ENCODE results near the gene SYCP3. TPM values are rescaled to one million over a fixed set of nuclear protein-coding genes. Genes with fewer than 3 reads are reported as not detected.

The SYCP3 gene
- total RNA-seq, 1 donor from 2014 or later: under 0.01 TPM

DNA sequence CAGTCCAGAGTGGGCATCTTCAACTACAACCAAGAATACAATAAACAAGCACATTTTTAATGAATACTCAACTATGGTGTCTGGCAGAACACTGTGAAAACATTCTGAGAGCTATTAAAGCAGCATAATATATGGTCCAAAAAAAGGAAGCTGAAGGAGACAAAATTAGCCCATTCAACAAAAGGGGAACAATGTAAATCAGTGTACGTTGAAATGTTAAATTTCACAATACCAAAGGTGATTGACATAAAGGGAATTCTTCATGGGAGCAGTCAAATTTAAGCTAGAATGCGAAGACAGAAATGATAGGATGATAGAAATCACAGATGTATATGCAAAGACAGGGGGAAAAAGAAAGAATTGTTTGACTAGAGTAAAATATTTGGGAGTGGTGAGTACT is 41.3 kb upstream of the SYCP3 start:
- no peak for TF ChIP-seq CTCF (conservative IDR thresholded peaks at IDR 0.05; ENCODE audit: low read depth, low read length)
- no peak for DNase-seq (ENCODE audit: low read depth)

DNA sequence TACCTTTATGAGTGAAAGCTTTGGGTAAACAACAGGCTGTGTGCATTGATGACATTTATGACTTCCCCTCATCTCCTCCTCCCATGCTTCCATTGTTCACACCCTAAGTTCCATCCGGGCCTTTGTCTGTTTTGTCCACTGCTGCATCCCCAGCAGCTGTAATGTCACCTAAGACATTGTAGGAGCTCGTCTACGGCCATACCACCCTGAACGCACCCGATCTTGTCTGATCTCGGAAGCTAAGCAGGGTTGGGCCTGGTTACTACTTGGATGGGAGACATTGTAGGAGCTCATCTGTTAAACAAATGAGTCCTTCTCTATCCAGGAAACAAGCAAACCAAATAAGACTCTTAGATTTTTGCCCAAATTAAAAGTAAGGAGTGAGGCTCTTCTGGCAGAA is 40.4 kb upstream of the SYCP3 start:
- no peak overlapping the region for H3K4me3 ChIP-seq (ENCODE audit: low read depth, low read length)
- TF ChIP-seq CTCF (conservative IDR thresholded peaks at IDR 0.05; ENCODE audit: low read depth, low read length): no peak

More for the DNA sequence above, 41.3 kb upstream of the SYCP3 start:
- H3K4me3 ChIP-seq (ENCODE audit: low read depth, low read length): no peak overlapping the region

GRCh38 chr12:101779200-101779599 is 39.9 kb upstream of the SYCP3 start:
- no peak overlapping the region for H3K4me3 ChIP-seq (ENCODE audit: low read depth, low read length)
- no peak for TF ChIP-seq CTCF (conservative IDR thresholded peaks at IDR 0.05; ENCODE audit: low read depth, low read length)
- DNase-seq (ENCODE audit: low read depth): no peak

More for the DNA sequence above, 40.4 kb upstream of the SYCP3 start:
- DNase-seq (ENCODE audit: low read depth): no peak

- no peak overlapping the region for H3K4me3 ChIP-seq (ENCODE audit: low read depth, low read length)
- no peak for TF ChIP-seq CTCF (conservative IDR thresholded peaks at IDR 0.05; ENCODE audit: low read depth, low read length)
- DNase-seq (ENCODE audit: low read depth): no peak
Measured at GRCh38 chr12:101777978-101778377, 38.7 kb upstream of the SYCP3 start.

- no peak for TF ChIP-seq CTCF (conservative IDR thresholded peaks at IDR 0.05; ENCODE audit: low read depth, low read length)
- no peak for DNase-seq (ENCODE audit: low read depth)
- no peak overlapping the region for H3K4me3 ChIP-seq (ENCODE audit: low read depth, low read length)
Measured at GRCh38 chr12:101777485-101777884, 38.2 kb upstream of the SYCP3 start.

DNA sequence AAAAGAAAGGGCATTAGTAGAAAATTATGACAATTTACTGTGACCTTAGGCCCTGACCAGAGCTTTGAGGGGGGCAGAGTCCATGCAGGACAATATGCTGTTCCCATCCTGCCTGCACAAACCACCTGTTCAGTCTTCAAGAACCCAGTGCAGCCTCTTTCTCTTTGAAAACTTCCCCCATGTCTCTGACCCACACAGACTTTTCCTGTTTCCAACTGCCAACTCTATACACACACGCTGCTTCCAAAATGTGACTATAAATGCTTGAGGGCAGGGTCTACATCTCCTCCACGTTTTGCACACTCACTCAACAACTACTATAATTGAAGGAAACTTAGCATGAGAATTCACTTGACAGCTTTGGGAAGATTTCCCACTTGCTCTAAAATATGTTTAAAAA is 36.6 kb upstream of the SYCP3 start:
- DNase-seq (ENCODE audit: low read depth): no peak
- no peak for TF ChIP-seq CTCF (conservative IDR thresholded peaks at IDR 0.05; ENCODE audit: low read depth, low read length)
- no peak overlapping the region for H3K4me3 ChIP-seq (ENCODE audit: low read depth, low read length)

DNA sequence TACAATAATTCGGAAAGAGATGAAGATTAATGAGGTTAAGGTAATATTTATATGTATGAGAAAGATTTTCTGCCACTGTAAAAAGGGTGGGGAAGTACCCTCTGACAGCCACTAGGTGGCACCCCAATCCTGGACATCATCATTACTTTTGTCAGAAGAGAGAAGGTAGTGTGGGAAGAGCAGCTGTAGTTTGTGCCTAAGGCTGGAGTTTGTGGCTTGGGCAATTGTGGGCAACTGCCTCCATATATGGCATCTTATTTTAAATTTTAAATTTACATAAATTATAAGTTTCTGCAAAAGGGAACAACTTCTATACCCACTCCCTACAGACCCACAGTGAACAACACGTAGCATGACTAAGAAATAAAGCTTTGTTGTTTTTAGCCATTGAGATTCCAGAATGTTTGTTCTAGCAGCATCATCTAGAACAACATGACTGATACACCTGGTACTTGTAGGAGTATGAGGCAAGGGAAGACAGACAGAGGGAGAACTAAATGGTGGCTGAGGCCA is 34.4 kb upstream of the SYCP3 start:
- TF ChIP-seq CTCF (conservative IDR thresholded peaks at IDR 0.05; ENCODE audit: low read depth, low read length): peak; percentile 95
- DNase-seq (ENCODE audit: low read depth): no peak
- no peak overlapping the region for H3K4me3 ChIP-seq (ENCODE audit: low read depth, low read length)

Measured in epithelial cell of proximal tubule (primary cell).